ENCODE data around the gene CD209.

DNA sequence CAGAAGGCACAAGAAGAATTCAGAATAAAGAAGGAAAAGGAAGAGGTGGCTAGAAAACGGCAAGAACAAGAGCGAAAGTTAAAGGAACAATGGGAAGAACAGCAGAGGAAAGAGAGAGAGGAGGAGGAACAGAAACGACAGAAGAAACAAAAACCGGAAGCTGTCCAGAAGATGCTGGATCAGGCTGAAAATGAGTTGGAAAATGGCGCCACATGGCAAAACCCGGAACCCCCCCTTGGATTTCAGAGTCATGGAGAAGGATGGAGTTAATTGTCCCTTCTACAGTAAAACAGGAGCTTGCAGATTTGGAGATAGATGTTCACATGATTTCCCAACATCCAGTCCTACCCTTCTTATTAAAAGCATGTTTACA lies 6.7 kb downstream of the CD209 start:
- TF ChIP-seq, protein P1, sequence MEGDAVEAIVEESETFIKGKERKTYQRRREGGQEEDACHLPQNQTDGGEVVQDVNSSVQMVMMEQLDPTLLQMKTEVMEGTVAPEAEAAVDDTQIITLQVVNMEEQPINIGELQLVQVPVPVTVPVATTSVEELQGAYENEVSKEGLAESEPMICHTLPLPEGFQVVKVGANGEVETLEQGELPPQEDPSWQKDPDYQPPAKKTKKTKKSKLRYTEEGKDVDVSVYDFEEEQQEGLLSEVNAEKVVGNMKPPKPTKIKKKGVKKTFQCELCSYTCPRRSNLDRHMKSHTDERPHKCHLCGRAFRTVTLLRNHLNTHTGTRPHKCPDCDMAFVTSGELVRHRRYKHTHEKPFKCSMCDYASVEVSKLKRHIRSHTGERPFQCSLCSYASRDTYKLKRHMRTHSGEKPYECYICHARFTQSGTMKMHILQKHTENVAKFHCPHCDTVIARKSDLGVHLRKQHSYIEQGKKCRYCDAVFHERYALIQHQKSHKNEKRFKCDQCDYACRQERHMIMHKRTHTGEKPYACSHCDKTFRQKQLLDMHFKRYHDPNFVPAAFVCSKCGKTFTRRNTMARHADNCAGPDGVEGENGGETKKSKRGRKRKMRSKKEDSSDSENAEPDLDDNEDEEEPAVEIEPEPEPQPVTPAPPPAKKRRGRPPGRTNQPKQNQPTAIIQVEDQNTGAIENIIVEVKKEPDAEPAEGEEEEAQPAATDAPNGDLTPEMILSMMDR (tag by site-specific recombination; IDR thresholded peaks at IDR 0.05) = no peak
- TF ChIP-seq ZNF830 (tag by site-specific recombination; IDR thresholded peaks at IDR 0.05; ENCODE audit: low read depth) = no peak
- no peak for TF ChIP-seq ZBTB10 (tag by site-specific recombination; IDR thresholded peaks at IDR 0.05)
- TF ChIP-seq, protein P2, sequence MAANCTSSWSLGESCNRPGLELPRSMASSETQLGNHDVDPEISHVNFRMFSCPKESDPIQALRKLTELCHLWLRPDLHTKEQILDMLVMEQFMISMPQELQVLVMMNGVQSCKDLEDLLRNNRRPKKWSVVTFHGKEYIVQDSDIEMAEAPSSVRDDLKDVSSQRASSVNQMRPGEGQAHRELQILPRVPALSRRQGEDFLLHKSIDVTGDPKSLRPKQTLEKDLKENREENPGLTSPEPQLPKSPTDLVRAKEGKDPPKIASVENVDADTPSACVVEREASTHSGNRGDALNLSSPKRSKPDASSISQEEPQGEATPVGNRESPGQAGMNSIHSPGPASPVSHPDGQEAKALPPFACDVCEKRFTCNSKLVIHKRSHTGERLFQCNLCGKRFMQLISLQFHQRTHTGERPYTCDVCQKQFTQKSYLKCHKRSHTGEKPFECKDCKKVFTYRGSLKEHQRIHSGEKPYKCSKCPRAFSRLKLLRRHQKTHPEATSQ (tag by site-specific recombination; IDR thresholded peaks at IDR 0.05) = no peak

All from HEK293 (cell line).